Adipocyte (in vitro differentiated cells): ENCODE measurements around the gene HOTAIR.
A peak's percentile ranks its signal among the peaks of the same experiment; 100 is the strongest.

Experiments
- DNase-seq: peaks from one replicate; pipeline ENCODE4 v3.0.0-alpha.2; 2015; ENCODE audit warnings: low read depth
- H3K27me3 ChIP-seq: replicated peaks from 2 replicates; pipeline ENCODE4 v1.7.0; 2013; ENCODE audit warnings: mild to moderate bottlenecking, low read length, moderate library complexity; ENCODE audit not compliant: control insufficient read depth, insufficient read depth
- H3K36me3 ChIP-seq: 2 replicates; pipeline ENCODE4 v1.7.0; 2013; ENCODE audit warnings: low read length, mild to moderate bottlenecking, moderate library complexity; ENCODE audit not compliant: control insufficient read depth, insufficient read depth, severe bottlenecking
- H3K4me1 ChIP-seq: 2 replicates; pipeline ENCODE4 v1.7.0; 2013; ENCODE audit warnings: mild to moderate bottlenecking, low read length, moderate library complexity; ENCODE audit not compliant: control insufficient read depth, insufficient read depth
- H3K4me3 ChIP-seq: 2 replicates; pipeline ENCODE4 v1.7.0; 2013; ENCODE audit warnings: mild to moderate bottlenecking, low read length, moderate library complexity
- H3K9ac ChIP-seq: 2 replicates; pipeline ENCODE4 v1.7.0; 2013; ENCODE audit warnings: mild to moderate bottlenecking, low read length, moderate library complexity
- H3K9me3 ChIP-seq: 2 replicates; pipeline ENCODE4 v1.7.0; 2013; ENCODE audit warnings: mild to moderate bottlenecking, low read length, moderate library complexity; ENCODE audit not compliant: control insufficient read depth

Gene HOTAIR

DNA sequence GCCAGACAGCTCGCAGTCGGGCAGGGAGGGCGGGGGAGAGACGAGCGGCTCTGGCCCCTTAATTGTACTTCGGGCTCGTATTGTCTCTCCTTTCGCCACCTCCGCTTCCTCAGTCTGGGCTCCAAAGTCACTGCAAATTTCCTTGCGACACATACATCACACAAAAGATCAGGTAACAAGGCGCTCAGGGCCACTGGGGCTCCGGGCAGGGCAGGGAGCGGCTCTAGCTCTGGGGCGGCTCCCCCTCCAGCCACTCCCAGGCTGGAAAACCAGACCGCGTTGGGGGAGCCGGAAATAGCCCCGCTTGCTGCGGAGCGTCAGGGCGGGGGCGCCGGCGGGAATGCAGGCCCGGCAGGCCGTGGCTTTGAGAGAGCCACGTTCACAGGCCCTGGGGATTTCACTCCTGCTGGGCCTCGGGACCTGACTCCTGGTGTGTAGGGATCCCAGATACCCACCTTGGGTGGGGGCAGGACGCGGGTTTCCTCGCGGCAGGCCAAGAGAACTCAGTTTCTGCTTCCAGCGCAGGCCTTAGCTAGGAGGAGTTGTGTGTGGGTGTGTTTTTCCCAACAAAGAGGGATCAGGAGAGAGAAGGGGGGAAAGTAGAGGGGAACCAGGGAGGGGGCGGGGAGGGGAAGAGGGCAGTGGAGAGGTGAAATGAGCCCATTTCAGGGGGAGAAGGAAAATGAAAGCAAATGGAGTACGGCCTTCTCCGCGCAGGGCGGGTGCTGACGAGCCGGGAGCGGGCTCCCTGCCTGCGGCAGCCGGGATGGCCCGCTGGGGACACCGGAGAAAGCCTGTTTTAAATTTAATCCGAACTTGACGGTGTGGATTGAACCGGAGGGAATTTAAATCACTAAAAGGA is 20.9 kb upstream of the HOTAIR start:
- Histone ChIP-seq H3K9ac (peak overlapping the region; percentile 96), H3K4me3 (peak overlapping the region; percentile 94), H3K4me1 (peaks cover 60% of the 10 kb centered on the region), H3K27me3 (no peaks in the 10 kb centered on the region), H3K36me3 (no peaks in the 10 kb centered on the region), H3K9me3 (no peaks in the 10 kb centered on the region)
- DNase-seq = no peak

DNA sequence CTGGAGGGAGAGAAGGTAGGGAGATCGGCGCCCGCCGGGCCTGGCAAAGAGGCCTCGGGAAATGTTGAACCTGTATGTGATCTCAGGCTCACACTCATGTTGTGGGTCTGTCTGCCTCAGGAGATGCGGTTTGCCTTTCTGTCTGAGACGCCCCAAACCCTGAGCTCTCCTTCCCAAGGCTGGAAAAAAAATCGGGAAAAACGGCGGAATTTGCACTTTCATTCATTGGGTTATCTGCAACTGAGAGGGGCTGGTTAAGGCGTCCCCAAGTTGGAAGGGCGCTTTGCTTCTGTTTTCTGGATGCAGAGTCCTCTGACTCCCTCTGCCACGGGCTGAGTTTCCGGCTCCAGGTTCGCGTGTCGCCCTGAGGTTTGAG is 20.2 kb upstream of the HOTAIR start:
- Histone ChIP-seq H3K4me3 (peak overlapping the region; percentile 94), H3K4me1 (peaks cover 66% of the 10 kb centered on the region), H3K9me3 (no peaks in the 10 kb centered on the region), H3K9ac (peak overlapping the region; percentile 96), H3K36me3 (no peaks in the 10 kb centered on the region), H3K27me3 (no peaks in the 10 kb centered on the region)
- no peak for DNase-seq

DNA sequence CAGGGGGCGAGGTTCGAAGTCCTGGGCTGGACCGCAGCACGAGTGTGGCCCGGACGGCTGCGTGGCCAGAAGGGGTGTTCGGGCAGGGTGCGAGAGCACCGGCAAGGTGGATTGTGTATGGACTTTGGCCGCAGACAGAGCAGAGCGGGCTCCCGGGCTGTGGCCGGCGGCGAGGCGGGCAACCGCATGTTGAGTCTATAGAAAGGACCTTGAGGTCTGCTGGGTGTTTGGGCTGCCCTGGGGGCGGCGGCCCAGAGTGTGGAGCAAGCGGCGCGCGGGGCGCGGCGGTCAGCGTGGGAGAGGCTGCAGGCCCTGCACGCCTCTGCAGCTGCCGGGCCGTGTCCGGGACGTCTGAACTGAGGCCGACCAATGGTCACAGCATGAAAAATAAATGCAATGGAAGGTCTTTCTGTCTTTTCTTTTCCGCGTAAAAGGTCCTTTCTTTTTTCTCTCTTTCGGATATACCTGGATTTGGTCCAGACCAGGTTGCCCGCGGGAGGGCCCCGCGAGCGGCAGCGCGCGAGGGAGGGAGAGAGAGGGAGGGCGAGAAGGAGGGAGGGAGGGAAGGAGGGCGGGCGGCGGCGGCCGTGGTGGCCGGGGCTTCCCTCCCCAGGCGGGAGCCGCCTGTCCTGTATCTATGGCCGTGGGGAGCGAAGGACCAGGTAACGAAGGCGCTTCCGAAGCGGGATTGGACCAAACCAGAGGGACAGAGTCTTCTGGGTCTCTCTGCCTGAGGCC is 19.7 kb upstream of the HOTAIR start:
- DNase-seq = no peak
- peaks cover 70% of the 10 kb centered on the region for H3K4me1 ChIP-seq
- H3K36me3 ChIP-seq = no peaks in the 10 kb centered on the region
- peak overlapping the region; percentile 94 for H3K4me3 ChIP-seq
- no peaks in the 10 kb centered on the region for H3K27me3 ChIP-seq
- H3K9ac ChIP-seq = peak overlapping the region; percentile 96
- H3K9me3 ChIP-seq = no peaks in the 10 kb centered on the region

DNA sequence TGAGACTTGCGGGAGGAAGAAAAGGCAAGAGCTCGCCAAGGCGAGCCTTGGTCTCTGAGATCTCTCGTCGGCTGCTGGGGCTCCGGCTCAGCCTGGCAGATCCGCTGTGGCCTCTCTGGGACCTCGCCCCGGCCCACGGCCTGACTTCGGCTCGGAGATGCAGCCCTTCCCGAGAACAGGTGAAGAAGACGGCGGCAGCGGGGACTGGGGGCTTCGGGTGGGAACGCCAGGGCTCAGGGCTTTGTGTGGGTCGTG is 19.2 kb upstream of the HOTAIR start:
- no peak for DNase-seq
- Histone ChIP-seq H3K27me3 (no peaks in the 10 kb centered on the region), H3K9ac (peak overlapping the region; percentile 96), H3K4me3 (peak overlapping the region; percentile 94), H3K9me3 (no peaks in the 10 kb centered on the region), H3K36me3 (no peaks in the 10 kb centered on the region), H3K4me1 (peaks cover 71% of the 10 kb centered on the region)

DNA sequence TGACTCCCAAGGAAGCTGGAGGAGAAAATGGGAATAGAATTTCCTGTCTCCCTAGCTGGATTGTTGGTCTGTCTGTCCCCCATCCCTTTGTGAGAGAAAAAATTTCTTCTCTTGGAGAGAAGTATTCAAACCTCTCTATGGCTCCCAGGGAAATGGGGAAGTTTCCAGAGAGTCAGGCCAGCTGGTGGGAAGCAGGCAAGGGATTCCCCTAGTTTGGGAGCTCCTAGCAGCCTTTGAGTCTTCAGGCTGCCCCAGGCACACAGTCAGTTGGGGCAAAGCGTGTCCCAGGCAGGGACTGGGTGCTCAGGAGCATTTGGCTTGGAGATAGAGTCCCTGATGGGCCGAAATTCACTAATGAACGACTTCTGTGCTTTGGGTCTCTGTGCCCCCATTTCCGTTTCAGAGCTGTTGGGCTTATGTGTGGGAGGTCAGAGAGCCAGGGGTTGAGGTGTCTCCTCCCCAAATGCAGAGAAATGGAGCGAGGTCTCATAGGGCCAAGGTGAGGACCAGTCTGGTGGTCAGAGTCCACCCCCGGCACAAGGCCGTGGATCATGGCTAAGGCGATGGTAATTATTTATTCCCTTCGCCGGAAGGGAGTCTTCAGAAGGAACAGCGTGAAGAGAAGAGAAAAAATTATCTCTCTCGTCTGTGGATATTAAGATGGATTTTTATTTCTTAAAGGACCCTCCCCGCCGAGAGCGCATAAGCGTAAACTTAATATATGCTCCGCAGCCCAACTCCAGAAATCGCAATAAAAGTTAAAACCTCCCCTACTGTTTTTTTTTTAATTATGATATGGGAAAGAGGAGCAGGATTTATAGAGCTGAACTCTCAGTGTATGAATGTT is 18.6 kb upstream of the HOTAIR start:
- Histone ChIP-seq H3K36me3 (no peaks in the 10 kb centered on the region), H3K4me3 (peak overlapping the region; percentile 94)

DNA sequence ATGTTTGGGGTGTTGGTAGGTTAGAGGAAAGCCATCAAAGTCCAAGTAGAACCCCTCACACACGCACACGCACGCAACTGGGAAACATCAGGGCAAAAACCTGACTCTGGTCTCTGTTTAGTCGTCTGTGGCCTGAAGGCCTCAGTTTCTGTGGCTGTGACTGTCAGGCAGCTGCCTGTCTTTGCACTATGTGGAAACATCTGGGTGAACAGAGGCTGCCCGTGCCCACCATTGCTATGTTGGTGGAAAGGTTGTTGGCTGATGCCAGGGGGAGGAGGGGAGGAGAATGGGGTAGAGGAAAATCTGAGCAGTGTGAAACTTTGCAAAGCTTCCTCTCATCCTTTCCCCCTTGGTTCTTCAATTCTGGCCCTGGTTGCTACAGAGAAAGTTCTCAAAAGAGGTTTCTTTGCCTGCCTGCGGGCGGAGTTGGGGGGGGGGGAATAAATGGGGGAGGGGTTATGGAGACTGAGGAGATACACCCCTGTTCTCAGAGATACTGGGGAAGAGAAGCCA is 17.7 kb upstream of the HOTAIR start:
- Histone ChIP-seq H3K4me3 (peak overlapping the region; percentile 92), H3K9me3 (no peaks in the 10 kb centered on the region), H3K27me3 (no peaks in the 10 kb centered on the region), H3K36me3 (no peaks in the 10 kb centered on the region), H3K9ac (peak overlapping the region; percentile 96), H3K4me1 (peaks cover 71% of the 10 kb centered on the region)
- DNase-seq = no peak

More for the DNA sequence above, 18.6 kb upstream of the HOTAIR start:
- no peaks in the 10 kb centered on the region for H3K9me3 ChIP-seq
- no peaks in the 10 kb centered on the region for H3K27me3 ChIP-seq
- DNase-seq = no peak
- peak overlapping the region; percentile 96 for H3K9ac ChIP-seq
- peaks cover 71% of the 10 kb centered on the region for H3K4me1 ChIP-seq

DNA sequence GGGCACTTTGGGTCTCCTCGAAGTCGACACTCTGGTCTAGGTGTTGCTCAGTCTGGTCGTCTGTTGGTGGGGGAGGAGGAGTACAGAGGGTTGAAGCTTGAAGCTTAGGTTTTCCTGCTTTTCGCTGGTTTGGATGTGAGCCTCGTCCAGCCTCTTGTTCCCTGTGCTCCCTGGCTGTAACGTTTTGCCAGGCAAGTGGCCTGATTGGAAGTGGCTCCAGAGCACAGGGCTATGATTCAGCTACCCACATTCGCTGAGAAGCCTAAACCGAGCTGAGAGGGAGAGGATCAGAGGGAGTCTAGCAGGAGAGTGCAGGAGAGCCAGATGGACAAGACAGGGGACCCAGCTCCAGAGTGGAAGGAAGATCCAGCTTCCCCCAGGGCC is 16.3 kb upstream of the HOTAIR start:
- Histone ChIP-seq H3K4me1 (peaks cover 64% of the 10 kb centered on the region), H3K9me3 (no peaks in the 10 kb centered on the region), H3K27me3 (no peaks in the 10 kb centered on the region), H3K4me3 (peak overlapping the region; percentile 92), H3K9ac (peak overlapping the region; percentile 96), H3K36me3 (no peaks in the 10 kb centered on the region)
- DNase-seq = no peak

DNA sequence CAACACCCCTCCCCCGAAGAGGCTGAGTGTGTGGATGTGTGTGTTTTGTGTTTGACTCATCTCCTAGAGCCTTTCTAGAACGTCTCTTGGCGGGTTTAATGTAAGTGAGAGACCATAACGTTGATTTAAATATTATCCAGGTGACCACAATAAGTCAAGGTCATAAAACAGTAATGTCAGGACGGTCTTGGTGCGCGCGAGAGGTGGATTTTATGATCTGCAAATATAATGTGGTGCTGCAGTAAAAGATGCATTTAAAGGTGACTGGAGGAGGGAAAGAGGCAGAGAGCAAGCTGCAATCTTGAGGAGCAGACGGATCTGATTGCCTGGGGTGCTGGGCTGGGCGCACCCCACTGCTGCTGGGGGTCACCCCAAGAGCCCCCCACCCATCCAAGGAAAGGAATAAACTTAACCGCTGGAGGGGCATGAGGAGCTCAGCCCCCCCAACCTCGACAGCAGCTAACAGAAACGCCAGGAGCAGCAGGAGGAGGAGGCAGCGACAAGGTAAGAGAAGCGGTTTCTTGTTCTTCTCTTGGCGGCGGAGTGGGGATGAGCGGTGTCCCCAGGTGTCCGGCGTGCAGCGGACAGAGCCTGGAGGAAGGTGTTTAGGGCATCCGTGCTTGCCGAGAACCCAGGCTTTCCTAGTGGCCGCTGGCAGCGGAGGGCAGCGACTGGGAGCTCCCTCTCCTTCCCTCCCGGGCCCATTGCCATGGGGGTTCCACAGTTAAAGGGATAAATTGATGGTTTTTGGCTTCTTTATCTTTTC is 15.7 kb upstream of the HOTAIR start:
- Histone ChIP-seq H3K4me1 (peaks cover 64% of the 10 kb centered on the region), H3K9ac (peak overlapping the region; percentile 96), H3K9me3 (no peaks in the 10 kb centered on the region), H3K4me3 (peak overlapping the region; percentile 92), H3K36me3 (no peaks in the 10 kb centered on the region), H3K27me3 (no peaks in the 10 kb centered on the region)
- DNase-seq = no peak

DNA sequence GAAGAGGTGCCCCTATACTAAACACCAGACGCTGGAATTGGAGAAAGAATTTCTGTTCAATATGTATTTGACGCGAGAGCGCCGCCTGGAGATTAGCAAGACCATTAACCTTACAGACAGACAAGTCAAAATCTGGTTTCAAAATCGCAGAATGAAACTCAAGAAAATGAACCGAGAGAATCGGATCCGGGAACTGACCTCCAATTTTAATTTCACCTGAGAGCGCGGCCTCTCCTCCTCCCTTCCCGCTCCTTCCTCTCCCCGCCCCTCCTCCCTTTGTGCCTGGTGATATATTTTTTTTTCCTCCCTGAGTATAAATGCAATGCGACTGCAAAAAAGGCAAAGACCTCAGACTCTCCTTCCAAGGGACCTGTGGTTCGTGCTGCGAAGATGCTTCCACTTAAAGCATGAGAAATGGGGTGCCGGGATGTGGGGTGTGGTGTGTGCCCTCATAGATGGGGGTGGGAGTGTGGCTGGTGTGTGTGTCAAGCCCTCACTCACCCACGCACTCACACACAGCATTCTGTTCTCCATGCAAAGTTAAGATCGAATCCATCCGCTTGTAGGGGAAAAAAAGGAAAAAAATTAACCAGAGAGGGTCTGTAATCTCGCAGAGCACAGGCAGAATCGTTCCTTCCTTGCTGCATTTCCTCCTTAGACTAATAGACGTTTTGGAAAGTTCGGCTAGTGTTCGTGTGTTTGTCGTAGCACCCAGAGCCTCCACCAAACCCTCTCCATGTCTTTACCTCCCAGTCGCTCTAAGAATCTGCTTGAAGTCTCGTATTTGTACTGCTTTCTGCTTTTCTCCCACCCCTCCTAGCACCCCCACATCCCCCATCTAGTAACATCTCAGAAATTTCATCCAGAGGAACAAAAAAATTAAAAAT is 14.7 kb upstream of the HOTAIR start:
- peak overlapping the region; percentile 96 for H3K9ac ChIP-seq
- no peaks in the 10 kb centered on the region for H3K36me3 ChIP-seq
- H3K4me3 ChIP-seq = peak overlapping the region; percentile 92
- H3K27me3 ChIP-seq = no peaks in the 10 kb centered on the region
- DNase-seq = peak; percentile 72
- no peaks in the 10 kb centered on the region for H3K9me3 ChIP-seq
- H3K4me1 ChIP-seq = peaks cover 64% of the 10 kb centered on the region
